H1 (cell line): Measurements from ENCODE around the gene LRRC4C. TPM values are rescaled to one million over a fixed set of nuclear protein-coding genes. Genes with fewer than 3 reads are reported as not detected.

Source experiments
- ASH2L ChIP-seq: fragments of 200-600, 300-600 bp; sonication (generic); IDR thresholded peaks from one replicate; pipeline ENCODE4 v1.7.1; 2017; ENCODE audit warnings: low read length
- CBX5 ChIP-seq: fragments of 300-800, 300-1000 bp; sonication (generic); IDR thresholded peaks from 2 replicates; pipeline ENCODE4 v1.7.1; 2016; ENCODE audit warnings: antibody characterized with exemption, low read length, low read depth
- GABPA ChIP-seq: IDR thresholded peaks from 2 replicates; pipeline ENCODE4 v1.6.1; 2011; ENCODE audit warnings: mild to moderate bottlenecking, low read length, moderate library complexity, borderline replicate concordance; ENCODE audit not compliant: insufficient read depth
- RAD21 ChIP-seq, 2 experiments: IDR thresholded peaks in 1 of 2; conservative IDR thresholded peaks in 1 of 2; 2 replicates each; pipeline ENCODE4 v1.6.1; 2011; ENCODE audit warnings: low read depth in 2 of 2, low read length in 2 of 2, improper control_type of control experiment in 1 of 2, inconsistent platforms in 1 of 2, mild to moderate bottlenecking in 1 of 2, moderate library complexity in 1 of 2
- TAF1 ChIP-seq: IDR thresholded peaks from 2 replicates; pipeline ENCODE4 v1.6.1; 2011; ENCODE audit warnings: mild to moderate bottlenecking, low read depth, low read length
- TAF7 ChIP-seq: optimal IDR thresholded peaks from 2 replicates; pipeline ENCODE3; 2011; ENCODE audit warnings: low read depth, mild to moderate bottlenecking, inconsistent platforms, low read length, moderate library complexity, borderline replicate concordance
- polyA plus RNA-seq, 7 experiments: library from polyadenylated mRNA; depleted of rRNA in 3 of 7; stranded (reverse) in 5 of 7; unstranded in 2 of 7; fragments of >200 nt in 5 of 7; fragments of 200-250 nt in 2 of 7; gene quantifications; 1 replicate in 5 of 7; 2 replicates in 1 of 7; 4 replicates in 1 of 7; pipeline versions ENCODE4 v1.2.1 to v1.2.3, GENCODE V29; 2011 to 2013; ENCODE audit warnings: missing spikeins in 2 of 7, mixed read lengths in 2 of 7
- total RNA-seq: library from RNA; stranded (reverse); fragmentation: NEBNext Ultra II Directional; extraction: Animal tissue kit (Norgen Biotek cat#: 25700); gene quantifications from 2 replicates; pipeline ENCODE4 v1.2.1, GENCODE V29; 2021
- TF ChIP-seq, protein P1 (sequence below): fragments of 300-600 bp; sonication (generic); IDR thresholded peaks from 2 replicates; pipeline ENCODE4 v1.7.1; 2012; ENCODE audit warnings: low read length, moderate library complexity, mild to moderate bottlenecking, inconsistent platforms; ENCODE audit not compliant: insufficient replicate concordance

The LRRC4C gene
- total and polyA plus RNA-seq, 2 of the 8 experiments (the other 6 are each of a cell fraction or from before 2014, with no cell fraction given): 0.23 to 2.2 TPM

GRCh38 chr11:40360206-40360798 lies 1099.2 kb downstream of the LRRC4C start (continued):
- TF ChIP-seq RAD21 (IDR thresholded peaks at IDR 0.05 in 1 of 2, conservative IDR thresholded peaks at IDR 0.05 in 1 of 2; ENCODE audit: low read depth in 2 of 2, low read length in 2 of 2) (no peak), ASH2L (no peak), CBX5 (no peak), GABPA (no peak), TAF7 (no peak), TAF1 (no peak)
- TF ChIP-seq, protein P1, sequence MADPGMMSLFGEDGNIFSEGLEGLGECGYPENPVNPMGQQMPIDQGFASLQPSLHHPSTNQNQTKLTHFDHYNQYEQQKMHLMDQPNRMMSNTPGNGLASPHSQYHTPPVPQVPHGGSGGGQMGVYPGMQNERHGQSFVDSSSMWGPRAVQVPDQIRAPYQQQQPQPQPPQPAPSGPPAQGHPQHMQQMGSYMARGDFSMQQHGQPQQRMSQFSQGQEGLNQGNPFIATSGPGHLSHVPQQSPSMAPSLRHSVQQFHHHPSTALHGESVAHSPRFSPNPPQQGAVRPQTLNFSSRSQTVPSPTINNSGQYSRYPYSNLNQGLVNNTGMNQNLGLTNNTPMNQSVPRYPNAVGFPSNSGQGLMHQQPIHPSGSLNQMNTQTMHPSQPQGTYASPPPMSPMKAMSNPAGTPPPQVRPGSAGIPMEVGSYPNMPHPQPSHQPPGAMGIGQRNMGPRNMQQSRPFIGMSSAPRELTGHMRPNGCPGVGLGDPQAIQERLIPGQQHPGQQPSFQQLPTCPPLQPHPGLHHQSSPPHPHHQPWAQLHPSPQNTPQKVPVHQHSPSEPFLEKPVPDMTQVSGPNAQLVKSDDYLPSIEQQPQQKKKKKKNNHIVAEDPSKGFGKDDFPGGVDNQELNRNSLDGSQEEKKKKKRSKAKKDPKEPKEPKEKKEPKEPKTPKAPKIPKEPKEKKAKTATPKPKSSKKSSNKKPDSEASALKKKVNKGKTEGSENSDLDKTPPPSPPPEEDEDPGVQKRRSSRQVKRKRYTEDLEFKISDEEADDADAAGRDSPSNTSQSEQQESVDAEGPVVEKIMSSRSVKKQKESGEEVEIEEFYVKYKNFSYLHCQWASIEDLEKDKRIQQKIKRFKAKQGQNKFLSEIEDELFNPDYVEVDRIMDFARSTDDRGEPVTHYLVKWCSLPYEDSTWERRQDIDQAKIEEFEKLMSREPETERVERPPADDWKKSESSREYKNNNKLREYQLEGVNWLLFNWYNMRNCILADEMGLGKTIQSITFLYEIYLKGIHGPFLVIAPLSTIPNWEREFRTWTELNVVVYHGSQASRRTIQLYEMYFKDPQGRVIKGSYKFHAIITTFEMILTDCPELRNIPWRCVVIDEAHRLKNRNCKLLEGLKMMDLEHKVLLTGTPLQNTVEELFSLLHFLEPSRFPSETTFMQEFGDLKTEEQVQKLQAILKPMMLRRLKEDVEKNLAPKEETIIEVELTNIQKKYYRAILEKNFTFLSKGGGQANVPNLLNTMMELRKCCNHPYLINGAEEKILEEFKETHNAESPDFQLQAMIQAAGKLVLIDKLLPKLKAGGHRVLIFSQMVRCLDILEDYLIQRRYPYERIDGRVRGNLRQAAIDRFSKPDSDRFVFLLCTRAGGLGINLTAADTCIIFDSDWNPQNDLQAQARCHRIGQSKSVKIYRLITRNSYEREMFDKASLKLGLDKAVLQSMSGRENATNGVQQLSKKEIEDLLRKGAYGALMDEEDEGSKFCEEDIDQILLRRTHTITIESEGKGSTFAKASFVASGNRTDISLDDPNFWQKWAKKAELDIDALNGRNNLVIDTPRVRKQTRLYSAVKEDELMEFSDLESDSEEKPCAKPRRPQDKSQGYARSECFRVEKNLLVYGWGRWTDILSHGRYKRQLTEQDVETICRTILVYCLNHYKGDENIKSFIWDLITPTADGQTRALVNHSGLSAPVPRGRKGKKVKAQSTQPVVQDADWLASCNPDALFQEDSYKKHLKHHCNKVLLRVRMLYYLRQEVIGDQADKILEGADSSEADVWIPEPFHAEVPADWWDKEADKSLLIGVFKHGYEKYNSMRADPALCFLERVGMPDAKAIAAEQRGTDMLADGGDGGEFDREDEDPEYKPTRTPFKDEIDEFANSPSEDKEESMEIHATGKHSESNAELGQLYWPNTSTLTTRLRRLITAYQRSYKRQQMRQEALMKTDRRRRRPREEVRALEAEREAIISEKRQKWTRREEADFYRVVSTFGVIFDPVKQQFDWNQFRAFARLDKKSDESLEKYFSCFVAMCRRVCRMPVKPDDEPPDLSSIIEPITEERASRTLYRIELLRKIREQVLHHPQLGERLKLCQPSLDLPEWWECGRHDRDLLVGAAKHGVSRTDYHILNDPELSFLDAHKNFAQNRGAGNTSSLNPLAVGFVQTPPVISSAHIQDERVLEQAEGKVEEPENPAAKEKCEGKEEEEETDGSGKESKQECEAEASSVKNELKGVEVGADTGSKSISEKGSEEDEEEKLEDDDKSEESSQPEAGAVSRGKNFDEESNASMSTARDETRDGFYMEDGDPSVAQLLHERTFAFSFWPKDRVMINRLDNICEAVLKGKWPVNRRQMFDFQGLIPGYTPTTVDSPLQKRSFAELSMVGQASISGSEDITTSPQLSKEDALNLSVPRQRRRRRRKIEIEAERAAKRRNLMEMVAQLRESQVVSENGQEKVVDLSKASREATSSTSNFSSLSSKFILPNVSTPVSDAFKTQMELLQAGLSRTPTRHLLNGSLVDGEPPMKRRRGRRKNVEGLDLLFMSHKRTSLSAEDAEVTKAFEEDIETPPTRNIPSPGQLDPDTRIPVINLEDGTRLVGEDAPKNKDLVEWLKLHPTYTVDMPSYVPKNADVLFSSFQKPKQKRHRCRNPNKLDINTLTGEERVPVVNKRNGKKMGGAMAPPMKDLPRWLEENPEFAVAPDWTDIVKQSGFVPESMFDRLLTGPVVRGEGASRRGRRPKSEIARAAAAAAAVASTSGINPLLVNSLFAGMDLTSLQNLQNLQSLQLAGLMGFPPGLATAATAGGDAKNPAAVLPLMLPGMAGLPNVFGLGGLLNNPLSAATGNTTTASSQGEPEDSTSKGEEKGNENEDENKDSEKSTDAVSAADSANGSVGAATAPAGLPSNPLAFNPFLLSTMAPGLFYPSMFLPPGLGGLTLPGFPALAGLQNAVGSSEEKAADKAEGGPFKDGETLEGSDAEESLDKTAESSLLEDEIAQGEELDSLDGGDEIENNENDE: no peak
